Heart left ventricle (tissue), 16 donors: ENCODE measurements around the gene MLLT10. TPM values are rescaled to one million over a fixed set of nuclear protein-coding genes. Genes with fewer than 3 reads are reported as not detected.

Experiments
- ATAC-seq, 4 donors: fragments of 200-7000 bp; cut with Tn5 transposase; one replicate each; pipeline ENCODE4 v1.9.1; 2020 to 2022; ENCODE audit warnings: moderate library complexity in 4 of 4, mild to moderate bottlenecking in 3 of 4, moderate number of reproducible peaks in 1 of 4
- DNase-seq, 5 donors: peaks; one replicate each; pipeline ENCODE4 v3.0.0-alpha.2; 2020
- H3K27ac ChIP-seq, 12 donors: fragments of 200-600 bp; sonication (generic) in 4 of 12; one replicate each; pipeline versions ENCODE4 v1.5.0 to v1.8.0; 2016 to 2022; ENCODE audit warnings: mild to moderate bottlenecking in 2 of 12
- H3K27me3 ChIP-seq, 9 donors: fragments of 200-600 bp; sonication (generic) in 2 of 9; one replicate each; pipeline versions ENCODE4 v1.5.1 to v1.8.0; 2016 to 2022; ENCODE audit warnings: mild to moderate bottlenecking in 3 of 9
- H3K36me3 ChIP-seq, 9 donors: fragments of 200-600 bp; sonication (generic) in 2 of 9; one replicate each; pipeline versions ENCODE4 v1.5.0 to v1.8.0; 2018 to 2022; ENCODE audit warnings: mild to moderate bottlenecking in 2 of 9
- H3K4me1 ChIP-seq, 12 donors: fragments of 200-600 bp; sonication (generic) in 4 of 12; one replicate each; pipeline versions ENCODE4 v1.5.0 to v1.8.0; 2016 to 2022; ENCODE audit warnings: mild to moderate bottlenecking in 3 of 12
- H3K4me3 ChIP-seq, 12 donors: fragments of 200-600 bp; sonication (generic) in 4 of 12; one replicate each; pipeline versions ENCODE4 v1.5.0 to v1.8.0; 2017 to 2022; ENCODE audit warnings: mild to moderate bottlenecking in 9 of 12, moderate library complexity in 4 of 12
- H3K9me3 ChIP-seq, 12 donors: fragments of 200-600 bp; sonication (generic) in 4 of 12; one replicate each; pipeline versions ENCODE4 v1.5.0 to v1.8.0; 2016 to 2022; ENCODE audit warnings: mild to moderate bottlenecking in 1 of 12
- CTCF ChIP-seq, 12 donors: fragments of 200-600 bp; sonication (generic) in 4 of 12; IDR thresholded peaks; one replicate each; pipeline versions ENCODE4 v1.5.0 to v1.8.0; 2018 to 2022; ENCODE audit warnings: antibody characterized with exemption in 12 of 12, mild to moderate bottlenecking in 5 of 12
- POLR2A ChIP-seq, 2 donors: fragments of 450-650 bp; IDR thresholded peaks; one replicate each; pipeline ENCODE4 v1.6.1; 2017; ENCODE audit warnings: antibody characterized with exemption in 2 of 2, mild to moderate bottlenecking in 2 of 2, moderate library complexity in 2 of 2
- WGBS, 4 donors: extraction: QIAGEN DNeasy Blood & Tissue Kit in 2 of 4; methylation state at CpG; one replicate each; pipeline versions ENCODE4 v1.1.5 to v1.1.7; 2013 to 2018; 5-methylcytosine and 5-hydroxymethylcytosine counted together
- intact Hi-C, 10 donors: fragments of 100-400 bp; cut with DNase I; formaldehyde crosslinking; loops; one replicate each; pipeline versions ENCODE4 v1.11.1 to v1.14.2; 2022
- polyA plus RNA-seq, 2 donors: library from polyadenylated mRNA; stranded (reverse); fragments of 200-250 nt; gene quantifications; one replicate each; pipeline ENCODE4 v1.2.3, GENCODE V29; 2013
- total RNA-seq, 9 donors: library from RNA; depleted of rRNA in 2 of 9; stranded (reverse); fragments of >200 nt in 2 of 9; fragmentation: NEBNext Ultra II Directional in 3 of 9; extraction: Animal tissue kit (Norgen Biotek cat#: 25700) in 3 of 9; gene quantifications; one replicate each; pipeline versions ENCODE4 v1.1.0 to v1.2.4, GENCODE V29; 2016 to 2023
- donor health status: ischemic (EF 13 %, LVEDD 7.1; RV severe dilation, severe dysfunction).
- donor health status: healthy with polysubstance abuse.
- donor health status: DM: no; HTN: yes; CAD: no.
- donor health status: DM: no; HTN: no; CAD: no.
- donor health status: ischemic (EF 25% LVEDD 6.9; RV normal size, moderate dysfunction).
- donor health status: ischemic (EF 25% LVEDD 5.7; RV mildly dilated, moderate dysfunction).
- donor health status: healthy.
- donor health status: DM: yes; HTN: yes; CAD: no.
- donor health status: ischemic (EF 35%, LVEDD 5.7; RV mildly dilated, moderate dysfunction).
- donor health status: nonischemic (EF 11% LVEDD 7.7; RV severe dilation, severe dysfunction).
- donor health status: DM: yes; HTN: yes; CAD: no.
- donor health status: PGD.
- donor health status: ischemic (EF 29% LVEDD 5.4; RV normal size, mild dysfunction).
- donor health status: nonischemic (EF 23%, LVEDD 6.1; RV moderate dilation, normal function).

The MLLT10 gene
- total and polyA plus RNA-seq, 11 donors: 16.0 to 30.7 (median 25.2) TPM

DNA sequence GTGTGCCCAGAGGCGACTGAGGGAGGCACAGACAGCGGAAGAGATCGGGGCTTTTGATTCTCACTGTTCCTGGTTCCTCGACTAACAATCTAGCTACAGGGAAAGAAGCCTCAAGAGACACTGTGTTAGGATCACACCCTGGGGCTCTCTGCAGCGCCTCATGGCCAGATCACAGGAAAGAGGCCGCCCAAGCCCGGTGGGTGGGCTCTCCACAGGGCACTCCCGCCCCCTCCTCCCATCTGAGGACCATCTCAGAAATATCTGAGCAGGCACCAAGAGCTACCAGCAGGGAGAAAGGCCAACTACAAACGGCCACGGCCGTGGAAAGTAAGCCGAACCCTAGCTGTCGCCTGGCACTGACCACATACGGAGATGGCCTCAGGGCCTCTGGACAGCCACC, 224.2 kb downstream of the MLLT10 start:
- intact Hi-C loops: loop anchor here in 1 of 10 donors (10.0 kb wide), 1 partner anchor 197 kb away; no protein-coding TSS in a partner anchor

GRCh38 chr10:21758696-21759095, 224.7 kb downstream of the MLLT10 start:
- Histone ChIP-seq H3K27me3 (no peaks in the 10 kb centered on the region), H3K27ac (no peak overlapping the region), H3K9me3 (no peaks in the 10 kb centered on the region), H3K36me3 (peaks cover 0 to 29% (median 19%) of the 10 kb centered on the region in 9 donors), H3K4me3 (no peak overlapping the region), H3K4me1 (peaks cover 0 to 10% (median 0%) of the 10 kb centered on the region in 12 donors)
- ATAC-seq (no peak), DNase-seq (no peak)
- no peak for TF ChIP-seq POLR2A (IDR thresholded peaks at IDR 0.05)
- no peak for TF ChIP-seq CTCF (IDR thresholded peaks at IDR 0.05)
- WGBS, 4 donors: 94 to 100% (median 96%) methylated on average over 7 of the region's 7 CpGs
- intact Hi-C loops: loop anchor here in 1 of 10 donors (10.0 kb wide), 1 partner anchor 196 kb away; no protein-coding TSS in a partner anchor

More for the DNA sequence above, 224.2 kb downstream of the MLLT10 start:
- DNase-seq (no peak), ATAC-seq (peak in 1 of 4 donors; percentile 25)
- peaks cover 0 to 29% (median 19%) of the 10 kb centered on the region in 9 donors for H3K36me3 ChIP-seq
- TF ChIP-seq CTCF (IDR thresholded peaks at IDR 0.05) (no peak), POLR2A (IDR thresholded peaks at IDR 0.05) (no peak)
- 85 to 88% (median 87%) methylated on average over 11 to 14 of the region's 14 CpGs for WGBS, 4 donors
- no peaks in the 10 kb centered on the region for H3K9me3 ChIP-seq
- no peak overlapping the region for H3K4me3 ChIP-seq
- no peaks in the 10 kb centered on the region for H3K27me3 ChIP-seq
- no peak overlapping the region for H3K27ac ChIP-seq
- H3K4me1 ChIP-seq: peaks cover 0 to 10% (median 0%) of the 10 kb centered on the region in 12 donors

- intact Hi-C loops: loop anchor here in 1 of 10 donors (10.0 kb wide), 1 partner anchor 196 kb away; no protein-coding TSS in a partner anchor
- peaks cover 0 to 10% (median 0%) of the 10 kb centered on the region in 12 donors for H3K4me1 ChIP-seq
- DNase-seq (no peak), ATAC-seq (no peak)
- H3K36me3 ChIP-seq: peaks cover 0 to 29% (median 19%) of the 10 kb centered on the region in 9 donors
- no peak overlapping the region for H3K4me3 ChIP-seq
- TF ChIP-seq CTCF (IDR thresholded peaks at IDR 0.05) (no peak), POLR2A (IDR thresholded peaks at IDR 0.05) (no peak)
- no peaks in the 10 kb centered on the region for H3K9me3 ChIP-seq
- no peaks in the 10 kb centered on the region for H3K27me3 ChIP-seq
- no peak overlapping the region for H3K27ac ChIP-seq
- WGBS, 4 donors: 92 to 97% (median 95%) methylated on average over 21 of the region's 21 CpGs
Observed at GRCh38 chr10:21759232-21759631, 225.2 kb downstream of the MLLT10 start.

DNA sequence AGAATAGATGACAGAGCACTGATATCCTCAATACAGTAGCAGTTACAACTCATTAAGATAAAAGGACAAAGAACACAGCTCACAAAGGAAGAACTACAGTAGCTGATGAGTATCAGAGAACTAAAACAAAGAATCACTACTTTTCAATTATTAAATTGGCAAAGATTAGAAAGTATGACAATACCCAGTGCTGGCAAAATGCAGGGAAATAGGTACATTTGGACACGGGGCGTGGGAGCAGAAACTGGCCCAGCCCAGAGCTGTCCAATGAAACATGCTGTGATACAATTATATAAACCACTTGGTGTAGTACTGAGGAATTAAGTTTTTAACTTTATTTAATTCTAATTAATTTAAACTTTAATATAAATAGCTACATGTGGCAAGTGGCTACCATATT, 226.3 kb downstream of the MLLT10 start:
- peaks cover 0 to 10% (median 0%) of the 10 kb centered on the region in 12 donors for H3K4me1 ChIP-seq
- no peak overlapping the region for H3K4me3 ChIP-seq
- TF ChIP-seq CTCF (IDR thresholded peaks at IDR 0.05) (no peak), POLR2A (IDR thresholded peaks at IDR 0.05) (no peak)
- H3K9me3 ChIP-seq: no peaks in the 10 kb centered on the region
- no peak for DNase-seq
- no peak for ATAC-seq
- 97 to 99% (median 99%) methylated on average over 2 of the region's 2 CpGs for WGBS, 4 donors
- intact Hi-C loops: no loop called here
- H3K27me3 ChIP-seq: no peaks in the 10 kb centered on the region
- H3K27ac ChIP-seq: no peak overlapping the region
- peaks cover 0 to 28% (median 16%) of the 10 kb centered on the region in 9 donors for H3K36me3 ChIP-seq
